GM12878 (cell line): ENCODE data around the gene KRTAP5-11.
"Not testable (repeated sequence)": the region's sequence is repeated elsewhere in the genome, so short reads cannot be mapped to it uniquely, and the experiment has no call there.

Experiments
- CBX3 ChIP-seq: fragments of 200-600 bp; sonication (generic); IDR thresholded peaks from 2 replicates; pipeline ENCODE4 v1.6.1; 2016; ENCODE audit warnings: low read depth, borderline replicate concordance
- CREB1 ChIP-seq: IDR thresholded peaks from 2 replicates; pipeline ENCODE4 v1.6.1; 2012; ENCODE audit warnings: low read depth, mild to moderate bottlenecking, inconsistent platforms
- E4F1 ChIP-seq: fragments of 450-650 bp; IDR thresholded peaks from 2 replicates; pipeline ENCODE4 v1.6.1; 2018; ENCODE audit warnings: borderline replicate concordance, mild to moderate bottlenecking; ENCODE audit not compliant: partially characterized antibody
- ESRRA ChIP-seq: IDR thresholded peaks from 2 replicates; pipeline ENCODE4 v1.6.1; 2012; ENCODE audit warnings: mild to moderate bottlenecking, low read length, improper control_type of control experiment
- RAD21 ChIP-seq: IDR thresholded peaks from 2 replicates; pipeline ENCODE4 v1.6.1; 2011; ENCODE audit warnings: mild to moderate bottlenecking, low read depth, low read length, moderate library complexity; ENCODE audit not compliant: insufficient read depth
- TCF3 ChIP-seq: IDR thresholded peaks from 2 replicates; pipeline ENCODE4 v1.6.1; 2012; ENCODE audit warnings: low read depth, mild to moderate bottlenecking, low read length, borderline replicate concordance; ENCODE audit not compliant: insufficient read depth
- ZBED1 ChIP-seq: IDR thresholded peaks from 2 replicates; pipeline ENCODE4 v1.6.1; 2016; ENCODE audit warnings: borderline replicate concordance
- TF ChIP-seq, protein P1 (sequence below): IDR thresholded peaks from 2 replicates; pipeline ENCODE4 v1.6.1; 2012; ENCODE audit warnings: mild to moderate bottlenecking, low read depth, low read length
- TF ChIP-seq, protein P2 (sequence below): fragments of 450-650 bp; IDR thresholded peaks from 2 replicates; pipeline ENCODE4 v1.6.1; 2017; ENCODE audit warnings: antibody characterized with exemption, mild to moderate bottlenecking, moderate library complexity
- TF ChIP-seq, protein P3 (sequence below), 3 experiments: IDR thresholded peaks in 2 of 3; conservative IDR thresholded peaks in 1 of 3; 2 replicates each; pipeline ENCODE4 v1.5.1; 2011; ENCODE audit warnings: low read depth in 3 of 3, low read length in 3 of 3, mild to moderate bottlenecking in 3 of 3, control low read depth in 2 of 3, moderate library complexity in 2 of 3, inconsistent platforms in 1 of 3, mixed read lengths in 1 of 3; ENCODE audit not compliant: control insufficient read depth in 2 of 3, insufficient read depth in 1 of 3; ENCODE audit errors: extremely low read depth in 1 of 3

GRCh38 chr11:71614366-71614917, 31.8 kb upstream of the KRTAP5-11 start:
- TF ChIP-seq RAD21, E4F1, ZBED1, ESRRA, TCF3, CBX3, CREB1: not testable (repeated sequence)
- TF ChIP-seq, protein P1, sequence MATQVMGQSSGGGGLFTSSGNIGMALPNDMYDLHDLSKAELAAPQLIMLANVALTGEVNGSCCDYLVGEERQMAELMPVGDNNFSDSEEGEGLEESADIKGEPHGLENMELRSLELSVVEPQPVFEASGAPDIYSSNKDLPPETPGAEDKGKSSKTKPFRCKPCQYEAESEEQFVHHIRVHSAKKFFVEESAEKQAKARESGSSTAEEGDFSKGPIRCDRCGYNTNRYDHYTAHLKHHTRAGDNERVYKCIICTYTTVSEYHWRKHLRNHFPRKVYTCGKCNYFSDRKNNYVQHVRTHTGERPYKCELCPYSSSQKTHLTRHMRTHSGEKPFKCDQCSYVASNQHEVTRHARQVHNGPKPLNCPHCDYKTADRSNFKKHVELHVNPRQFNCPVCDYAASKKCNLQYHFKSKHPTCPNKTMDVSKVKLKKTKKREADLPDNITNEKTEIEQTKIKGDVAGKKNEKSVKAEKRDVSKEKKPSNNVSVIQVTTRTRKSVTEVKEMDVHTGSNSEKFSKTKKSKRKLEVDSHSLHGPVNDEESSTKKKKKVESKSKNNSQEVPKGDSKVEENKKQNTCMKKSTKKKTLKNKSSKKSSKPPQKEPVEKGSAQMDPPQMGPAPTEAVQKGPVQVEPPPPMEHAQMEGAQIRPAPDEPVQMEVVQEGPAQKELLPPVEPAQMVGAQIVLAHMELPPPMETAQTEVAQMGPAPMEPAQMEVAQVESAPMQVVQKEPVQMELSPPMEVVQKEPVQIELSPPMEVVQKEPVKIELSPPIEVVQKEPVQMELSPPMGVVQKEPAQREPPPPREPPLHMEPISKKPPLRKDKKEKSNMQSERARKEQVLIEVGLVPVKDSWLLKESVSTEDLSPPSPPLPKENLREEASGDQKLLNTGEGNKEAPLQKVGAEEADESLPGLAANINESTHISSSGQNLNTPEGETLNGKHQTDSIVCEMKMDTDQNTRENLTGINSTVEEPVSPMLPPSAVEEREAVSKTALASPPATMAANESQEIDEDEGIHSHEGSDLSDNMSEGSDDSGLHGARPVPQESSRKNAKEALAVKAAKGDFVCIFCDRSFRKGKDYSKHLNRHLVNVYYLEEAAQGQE = not testable (repeated sequence)
- TF ChIP-seq, protein P2, sequence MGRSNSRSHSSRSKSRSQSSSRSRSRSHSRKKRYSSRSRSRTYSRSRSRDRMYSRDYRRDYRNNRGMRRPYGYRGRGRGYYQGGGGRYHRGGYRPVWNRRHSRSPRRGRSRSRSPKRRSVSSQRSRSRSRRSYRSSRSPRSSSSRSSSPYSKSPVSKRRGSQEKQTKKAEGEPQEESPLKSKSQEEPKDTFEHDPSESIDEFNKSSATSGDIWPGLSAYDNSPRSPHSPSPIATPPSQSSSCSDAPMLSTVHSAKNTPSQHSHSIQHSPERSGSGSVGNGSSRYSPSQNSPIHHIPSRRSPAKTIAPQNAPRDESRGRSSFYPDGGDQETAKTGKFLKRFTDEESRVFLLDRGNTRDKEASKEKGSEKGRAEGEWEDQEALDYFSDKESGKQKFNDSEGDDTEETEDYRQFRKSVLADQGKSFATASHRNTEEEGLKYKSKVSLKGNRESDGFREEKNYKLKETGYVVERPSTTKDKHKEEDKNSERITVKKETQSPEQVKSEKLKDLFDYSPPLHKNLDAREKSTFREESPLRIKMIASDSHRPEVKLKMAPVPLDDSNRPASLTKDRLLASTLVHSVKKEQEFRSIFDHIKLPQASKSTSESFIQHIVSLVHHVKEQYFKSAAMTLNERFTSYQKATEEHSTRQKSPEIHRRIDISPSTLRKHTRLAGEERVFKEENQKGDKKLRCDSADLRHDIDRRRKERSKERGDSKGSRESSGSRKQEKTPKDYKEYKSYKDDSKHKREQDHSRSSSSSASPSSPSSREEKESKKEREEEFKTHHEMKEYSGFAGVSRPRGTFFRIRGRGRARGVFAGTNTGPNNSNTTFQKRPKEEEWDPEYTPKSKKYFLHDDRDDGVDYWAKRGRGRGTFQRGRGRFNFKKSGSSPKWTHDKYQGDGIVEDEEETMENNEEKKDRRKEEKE = not testable (repeated sequence)
- TF ChIP-seq, protein P3, sequence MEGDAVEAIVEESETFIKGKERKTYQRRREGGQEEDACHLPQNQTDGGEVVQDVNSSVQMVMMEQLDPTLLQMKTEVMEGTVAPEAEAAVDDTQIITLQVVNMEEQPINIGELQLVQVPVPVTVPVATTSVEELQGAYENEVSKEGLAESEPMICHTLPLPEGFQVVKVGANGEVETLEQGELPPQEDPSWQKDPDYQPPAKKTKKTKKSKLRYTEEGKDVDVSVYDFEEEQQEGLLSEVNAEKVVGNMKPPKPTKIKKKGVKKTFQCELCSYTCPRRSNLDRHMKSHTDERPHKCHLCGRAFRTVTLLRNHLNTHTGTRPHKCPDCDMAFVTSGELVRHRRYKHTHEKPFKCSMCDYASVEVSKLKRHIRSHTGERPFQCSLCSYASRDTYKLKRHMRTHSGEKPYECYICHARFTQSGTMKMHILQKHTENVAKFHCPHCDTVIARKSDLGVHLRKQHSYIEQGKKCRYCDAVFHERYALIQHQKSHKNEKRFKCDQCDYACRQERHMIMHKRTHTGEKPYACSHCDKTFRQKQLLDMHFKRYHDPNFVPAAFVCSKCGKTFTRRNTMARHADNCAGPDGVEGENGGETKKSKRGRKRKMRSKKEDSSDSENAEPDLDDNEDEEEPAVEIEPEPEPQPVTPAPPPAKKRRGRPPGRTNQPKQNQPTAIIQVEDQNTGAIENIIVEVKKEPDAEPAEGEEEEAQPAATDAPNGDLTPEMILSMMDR (IDR thresholded peaks at IDR 0.05 in 2 of 3, conservative IDR thresholded peaks at IDR 0.05 in 1 of 3; ENCODE audit: control insufficient read depth in 2 of 3, extremely low read depth in 1 of 3, insufficient read depth in 1 of 3, low read depth in 3 of 3, low read length in 3 of 3) = not testable (repeated sequence)
